Measurements from ENCODE around the gene RNF225.
"Not testable (repeated sequence)": the region's sequence is repeated elsewhere in the genome, so short reads cannot be mapped to it uniquely, and the experiment has no call there.

Gene RNF225

GRCh38 chr19:58387338-58388174, 7.9 kb upstream of the RNF225 start:
- no peak for DNase-seq

- no peak for DNase-seq
Measured at GRCh38 chr19:58388175-58388526, 7.3 kb upstream of the RNF225 start.

- DNase-seq: no peak
Measured at GRCh38 chr19:58392945-58393724, 2.3 kb upstream of the RNF225 start.

GRCh38 chr19:58393725-58394033, 1.8 kb upstream of the RNF225 start:
- DNase-seq: no peak

GRCh38 chr19:58394821-58395219, 636 bp upstream of the RNF225 start:
- DNase-seq: no peak

GRCh38 chr19:58395979-58396627, 647 bp downstream of the RNF225 start:
- DNase-seq: no peak

GRCh38 chr19:58396691-58397532, 1.5 kb downstream of the RNF225 start:
- DNase-seq: no peak

GRCh38 chr19:58397533-58398037, 2.1 kb downstream of the RNF225 start:
- no peak for DNase-seq

GRCh38 chr19:58398087-58398486, 2.6 kb downstream of the RNF225 start:
- DNase-seq: no peak

GRCh38 chr19:58398545-58398944, 3.1 kb downstream of the RNF225 start:
- DNase-seq: no peak

- no peak for DNase-seq
Measured at GRCh38 chr19:58399903-58400302, 4.4 kb downstream of the RNF225 start.

GRCh38 chr19:58400316-58400915, 5.0 kb downstream of the RNF225 start:
- DNase-seq: no peak

- DNase-seq: peak; percentile 98
Measured at GRCh38 chr19:58400916-58401839, 5.7 kb downstream of the RNF225 start.

- no peak for DNase-seq
Measured at GRCh38 chr19:58401840-58402421, 6.5 kb downstream of the RNF225 start.

GRCh38 chr19:58403920-58404478, 8.5 kb downstream of the RNF225 start:
- DNase-seq: not testable (repeated sequence)

GRCh38 chr19:58406818-58407657, 11.6 kb downstream of the RNF225 start:
- no peak for DNase-seq

- no peak for DNase-seq
Measured at GRCh38 chr19:58407658-58408151, 12.2 kb downstream of the RNF225 start.

GRCh38 chr19:58408152-58409009, 12.9 kb downstream of the RNF225 start, which contains the start of gene ZNF584:
TSS of gene ZNF584 (plus strand) at chr19:58408649. CDS start at chr19:58409148, 499 bp downstream.
- DNase-seq: peak; percentile 96
